RWPE1 (cell line): Measurements from ENCODE around the gene AUNIP.
"Not testable (repeated sequence)": the region's sequence is repeated elsewhere in the genome, so short reads cannot be mapped to it uniquely, and the experiment has no call there.

Source experiments
- CTCF ChIA-PET: fragments of 350-600 bp; sonication (Branson Sonifier 250); formaldehyde crosslinking; extraction: SDS; loops from one replicate; lab custom pipeline; 2021; lab: Yijun Ruan, JAX
- POLR2A ChIA-PET: fragments of 400-600 bp; formaldehyde crosslinking; extraction: SDS; loops from one replicate; lab custom pipeline; 2020; ENCODE audit warnings: antibody characterized with exemption; ENCODE audit not compliant: low non-redundant PET; lab: Yijun Ruan, JAX
- DNase-seq: peaks from one replicate; pipeline ENCODE4 v3.0.0; 2012; ENCODE audit warnings: low spot score
- H3K27ac ChIP-seq: fragments of 450-650 bp; 2 replicates; pipeline ENCODE4 v1.5.1; 2017
- TF ChIP-seq, protein P1 (sequence below): fragments of 450-650 bp; conservative IDR thresholded peaks from 2 replicates; pipeline ENCODE4 v1.5.1; 2017; ENCODE audit warnings: low read depth, mild to moderate bottlenecking

The AUNIP gene

DNA sequence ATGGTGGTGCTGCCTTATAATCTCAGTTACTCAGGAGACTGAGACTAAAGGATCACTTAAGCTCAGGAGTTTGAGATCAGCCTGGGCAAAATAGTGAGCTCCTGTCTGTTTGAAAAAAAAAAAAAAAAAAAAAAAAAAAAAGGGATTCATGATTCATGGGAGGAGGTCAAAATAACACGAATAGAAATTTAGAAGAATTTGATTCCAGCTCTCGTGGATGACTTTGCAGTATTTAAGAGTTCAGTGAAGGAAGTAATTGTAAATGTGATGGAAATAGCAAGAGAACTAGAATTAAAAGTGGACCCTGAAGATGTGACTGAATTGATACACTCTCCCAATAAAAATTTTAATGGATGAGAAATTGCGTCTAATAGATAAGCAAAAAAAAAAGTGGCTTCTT, 15.8 kb downstream of the AUNIP start:
- CTCF ChIA-PET, result no interaction called here
- DNase-seq, result no peak
- TF ChIP-seq, protein P1, sequence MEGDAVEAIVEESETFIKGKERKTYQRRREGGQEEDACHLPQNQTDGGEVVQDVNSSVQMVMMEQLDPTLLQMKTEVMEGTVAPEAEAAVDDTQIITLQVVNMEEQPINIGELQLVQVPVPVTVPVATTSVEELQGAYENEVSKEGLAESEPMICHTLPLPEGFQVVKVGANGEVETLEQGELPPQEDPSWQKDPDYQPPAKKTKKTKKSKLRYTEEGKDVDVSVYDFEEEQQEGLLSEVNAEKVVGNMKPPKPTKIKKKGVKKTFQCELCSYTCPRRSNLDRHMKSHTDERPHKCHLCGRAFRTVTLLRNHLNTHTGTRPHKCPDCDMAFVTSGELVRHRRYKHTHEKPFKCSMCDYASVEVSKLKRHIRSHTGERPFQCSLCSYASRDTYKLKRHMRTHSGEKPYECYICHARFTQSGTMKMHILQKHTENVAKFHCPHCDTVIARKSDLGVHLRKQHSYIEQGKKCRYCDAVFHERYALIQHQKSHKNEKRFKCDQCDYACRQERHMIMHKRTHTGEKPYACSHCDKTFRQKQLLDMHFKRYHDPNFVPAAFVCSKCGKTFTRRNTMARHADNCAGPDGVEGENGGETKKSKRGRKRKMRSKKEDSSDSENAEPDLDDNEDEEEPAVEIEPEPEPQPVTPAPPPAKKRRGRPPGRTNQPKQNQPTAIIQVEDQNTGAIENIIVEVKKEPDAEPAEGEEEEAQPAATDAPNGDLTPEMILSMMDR, result no peak
- POLR2A ChIA-PET, result no interaction called here
- H3K27ac ChIP-seq, result no peak overlapping the region

GRCh38 chr1:25839808-25840207, 19.4 kb downstream of the AUNIP start:
- DNase-seq, POLR2A ChIA-PET, H3K27ac ChIP-seq: not testable (repeated sequence)
- CTCF ChIA-PET, result interaction anchor here (0.7 to 0.8 kb wide), 3 partner anchors 56 to 384 kb away, joined by 3 to 5 read pairs (median 4); no protein-coding TSS in a partner anchor

DNA sequence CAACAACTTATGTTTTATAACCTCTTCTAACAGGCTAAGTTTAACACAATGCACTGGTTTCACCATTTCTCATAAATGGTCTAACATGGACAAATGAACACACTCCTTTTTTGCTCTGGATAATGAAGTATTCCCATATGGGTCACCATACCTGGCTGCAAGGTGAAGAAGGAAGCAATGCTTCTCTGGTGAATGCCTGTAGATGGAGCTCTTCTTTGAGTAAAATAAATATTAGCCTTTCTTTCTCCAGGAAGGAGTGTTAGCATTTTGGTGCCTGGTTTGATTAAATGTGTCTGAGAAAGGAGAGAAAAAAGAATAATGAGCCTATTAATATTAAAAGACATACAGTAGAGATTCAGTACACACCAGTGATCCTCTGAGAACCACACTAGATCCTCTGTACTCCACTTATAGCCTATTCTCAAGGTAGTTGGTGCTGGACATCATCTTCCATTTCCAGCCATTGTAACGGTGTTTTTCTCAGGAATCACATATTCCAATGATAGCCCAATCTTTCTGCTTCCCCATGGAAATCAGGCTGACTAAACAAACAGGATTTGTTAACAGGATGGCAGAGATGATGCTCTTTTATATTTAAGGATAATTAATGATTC, 21.9 kb downstream of the AUNIP start:
- no peak overlapping the region for H3K27ac ChIP-seq
- ChIA-PET POLR2A (interaction anchor here (0.7 kb wide), 1 partner anchor 38 kb away, joined by 3 read pairs; the partner anchor contains the start of gene PAQR7), CTCF (interaction anchor here (0.6 to 1.0 kb wide), 6 partner anchors 9 to 844 kb away, joined by 3 to 5 read pairs (median 3); no protein-coding TSS in a partner anchor)
- DNase-seq, result peak; percentile 42
- TF ChIP-seq, protein P1, result peak; percentile 62

DNA sequence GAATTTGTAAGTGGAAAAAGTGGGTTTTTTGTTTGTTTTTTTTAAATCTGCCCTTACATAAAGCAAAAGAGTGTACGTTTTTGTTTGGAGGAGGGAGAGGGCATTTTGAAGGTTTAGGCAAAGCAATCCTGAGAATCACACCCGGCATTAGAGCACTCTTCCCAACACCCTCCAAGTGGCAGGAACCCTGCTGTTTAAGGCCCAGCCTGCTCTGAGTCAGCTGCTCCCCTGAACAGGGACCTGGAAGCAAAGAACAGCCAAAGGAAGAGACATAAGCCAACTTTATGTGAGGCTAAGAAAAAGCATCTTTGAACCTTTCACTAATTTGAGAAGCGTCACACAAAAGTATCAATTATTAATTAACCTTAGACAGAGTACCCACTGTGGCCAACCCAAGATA, 22.6 kb downstream of the AUNIP start:
- no peak overlapping the region for H3K27ac ChIP-seq
- ChIA-PET POLR2A (no interaction called here), CTCF (interaction anchor here (0.6 to 1.0 kb wide), 4 partner anchors 8 to 316 kb away, joined by 3 read pairs; no protein-coding TSS in a partner anchor)
- TF ChIP-seq, protein P1, result no peak
- DNase-seq, result no peak

GRCh38 chr1:25834894-25835293, 24.4 kb downstream of the AUNIP start:
- CTCF ChIA-PET, result interaction anchor here (0.6 kb wide), 1 partner anchor 347 kb away, joined by 4 read pairs; no protein-coding TSS in a partner anchor
- POLR2A ChIA-PET, result no interaction called here
- no peak for DNase-seq
- no peak overlapping the region for H3K27ac ChIP-seq
- TF ChIP-seq, protein P1, result no peak

GRCh38 chr1:25833158-25833557, 26.1 kb downstream of the AUNIP start:
- DNase-seq, result no peak
- no peak overlapping the region for H3K27ac ChIP-seq
- CTCF ChIA-PET, result interaction anchor here (0.6 to 1.1 kb wide), 3 partner anchors 8 to 19 kb away, joined by 3 to 5 read pairs (median 4); no protein-coding TSS in a partner anchor
- POLR2A ChIA-PET, result no interaction called here
- TF ChIP-seq, protein P1, result no peak
